SK-N-SH (cell line): Measurements from ENCODE around the gene PDLIM5.

Experiments used
- CHD2 ChIP-seq: fragments of 150-350 bp; IDR thresholded peaks from 2 replicates; pipeline ENCODE4 v1.6.1; 2018; ENCODE audit warnings: low read length; ENCODE audit not compliant: partially characterized antibody
- FOXM1 ChIP-seq: IDR thresholded peaks from 2 replicates; pipeline ENCODE4 v1.4.0; 2012; ENCODE audit warnings: low read depth, mild to moderate bottlenecking
- POLR2AphosphoS5 ChIP-seq: IDR thresholded peaks from 2 replicates; pipeline ENCODE4 v1.6.1; 2012; ENCODE audit warnings: low read depth, low read length
- RCOR1 ChIP-seq: fragments of 150-350 bp; IDR thresholded peaks from 2 replicates; pipeline ENCODE4 v1.6.1; 2017; ENCODE audit warnings: antibody characterized with exemption, low read length
- RFX5 ChIP-seq: IDR thresholded peaks from 2 replicates; pipeline ENCODE4 v1.6.1; 2012; ENCODE audit warnings: mild to moderate bottlenecking, improper control_type of control experiment, low read length
- TAF1 ChIP-seq: IDR thresholded peaks from 2 replicates; pipeline ENCODE4 v1.6.1; 2012; ENCODE audit warnings: low read depth, mild to moderate bottlenecking, low read length, moderate library complexity, borderline replicate concordance
- USF1 ChIP-seq: IDR thresholded peaks from 2 replicates; pipeline ENCODE4 v1.4.0; 2012; ENCODE audit warnings: low read depth, borderline replicate concordance
- YY1 ChIP-seq: IDR thresholded peaks from 2 replicates; pipeline ENCODE4 v1.4.0; 2012; ENCODE audit warnings: low read depth, mild to moderate bottlenecking
- TF ChIP-seq, protein P1 (sequence below): IDR thresholded peaks from 2 replicates; pipeline ENCODE4 v1.4.0; 2012; ENCODE audit warnings: low read depth, borderline replicate concordance
- TF ChIP-seq, protein P2 (sequence below): fragments of 200-600 bp; sonication (generic); IDR thresholded peaks from 2 replicates; pipeline ENCODE4 v1.6.1; 2017; ENCODE audit warnings: antibody characterized with exemption, mild to moderate bottlenecking, moderate library complexity

- TF ChIP-seq RFX5: no peak
- TF ChIP-seq, protein P1, sequence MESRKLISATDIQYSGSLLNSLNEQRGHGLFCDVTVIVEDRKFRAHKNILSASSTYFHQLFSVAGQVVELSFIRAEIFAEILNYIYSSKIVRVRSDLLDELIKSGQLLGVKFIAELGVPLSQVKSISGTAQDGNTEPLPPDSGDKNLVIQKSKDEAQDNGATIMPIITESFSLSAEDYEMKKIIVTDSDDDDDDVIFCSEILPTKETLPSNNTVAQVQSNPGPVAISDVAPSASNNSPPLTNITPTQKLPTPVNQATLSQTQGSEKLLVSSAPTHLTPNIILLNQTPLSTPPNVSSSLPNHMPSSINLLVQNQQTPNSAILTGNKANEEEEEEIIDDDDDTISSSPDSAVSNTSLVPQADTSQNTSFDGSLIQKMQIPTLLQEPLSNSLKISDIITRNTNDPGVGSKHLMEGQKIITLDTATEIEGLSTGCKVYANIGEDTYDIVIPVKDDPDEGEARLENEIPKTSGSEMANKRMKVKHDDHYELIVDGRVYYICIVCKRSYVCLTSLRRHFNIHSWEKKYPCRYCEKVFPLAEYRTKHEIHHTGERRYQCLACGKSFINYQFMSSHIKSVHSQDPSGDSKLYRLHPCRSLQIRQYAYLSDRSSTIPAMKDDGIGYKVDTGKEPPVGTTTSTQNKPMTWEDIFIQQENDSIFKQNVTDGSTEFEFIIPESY: no peak
- TF ChIP-seq, protein P2, sequence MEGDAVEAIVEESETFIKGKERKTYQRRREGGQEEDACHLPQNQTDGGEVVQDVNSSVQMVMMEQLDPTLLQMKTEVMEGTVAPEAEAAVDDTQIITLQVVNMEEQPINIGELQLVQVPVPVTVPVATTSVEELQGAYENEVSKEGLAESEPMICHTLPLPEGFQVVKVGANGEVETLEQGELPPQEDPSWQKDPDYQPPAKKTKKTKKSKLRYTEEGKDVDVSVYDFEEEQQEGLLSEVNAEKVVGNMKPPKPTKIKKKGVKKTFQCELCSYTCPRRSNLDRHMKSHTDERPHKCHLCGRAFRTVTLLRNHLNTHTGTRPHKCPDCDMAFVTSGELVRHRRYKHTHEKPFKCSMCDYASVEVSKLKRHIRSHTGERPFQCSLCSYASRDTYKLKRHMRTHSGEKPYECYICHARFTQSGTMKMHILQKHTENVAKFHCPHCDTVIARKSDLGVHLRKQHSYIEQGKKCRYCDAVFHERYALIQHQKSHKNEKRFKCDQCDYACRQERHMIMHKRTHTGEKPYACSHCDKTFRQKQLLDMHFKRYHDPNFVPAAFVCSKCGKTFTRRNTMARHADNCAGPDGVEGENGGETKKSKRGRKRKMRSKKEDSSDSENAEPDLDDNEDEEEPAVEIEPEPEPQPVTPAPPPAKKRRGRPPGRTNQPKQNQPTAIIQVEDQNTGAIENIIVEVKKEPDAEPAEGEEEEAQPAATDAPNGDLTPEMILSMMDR: no peak
- no peak for TF ChIP-seq CHD2
- TF ChIP-seq FOXM1: no peak
- TF ChIP-seq RCOR1: no peak
- TF ChIP-seq POLR2AphosphoS5: no peak
- TF ChIP-seq USF1: no peak
- no peak for TF ChIP-seq YY1
- TF ChIP-seq TAF1: no peak
These were observed 48.9 kb downstream of the PDLIM5 start for GRCh38 chr4:94500685-94501084.
